Myocyte (in vitro differentiated cells): ENCODE measurements around the gene RBPJ. TPM values are rescaled to one million over a fixed set of nuclear protein-coding genes. Genes with fewer than 3 reads are reported as not detected.

ENCODE experiments used
- DNase-seq: peaks from one replicate; pipeline ENCODE4 v3.0.0-alpha.2; 2012; ENCODE audit warnings: low read depth
- total RNA-seq: library from RNA; depleted of rRNA; stranded (reverse); fragments of >200 nt; gene quantifications from 2 replicates; pipeline ENCODE4 v1.2.3, GENCODE V29; 2014

RBPJ gene
- total RNA-seq, 1 donor from 2014 or later, result 95.2 TPM

DNA sequence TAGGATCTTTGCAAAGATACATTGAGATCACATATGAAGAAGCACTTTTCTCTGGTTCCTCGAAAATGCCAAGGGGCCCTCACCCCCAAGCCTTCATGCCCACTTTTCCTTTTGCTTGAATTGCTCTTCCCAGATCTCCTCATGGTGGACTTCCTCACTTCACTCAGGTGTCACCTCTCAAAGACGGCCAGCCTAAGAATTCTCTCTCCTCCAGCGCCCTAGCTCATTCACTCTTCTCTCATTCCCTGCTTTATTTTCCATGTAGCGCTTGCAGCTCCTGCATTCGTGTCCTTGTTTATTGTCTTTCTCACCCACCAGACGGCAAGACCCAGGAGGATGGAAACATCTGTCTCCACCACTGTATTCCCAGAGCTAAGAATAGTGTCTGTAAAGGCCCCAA lies 136.6 kb downstream of the RBPJ start:
- DNase-seq, result no peak

GRCh38 chr4:26458157-26458561 lies 137.3 kb downstream of the RBPJ start:
- DNase-seq, result peak; percentile 29

DNA sequence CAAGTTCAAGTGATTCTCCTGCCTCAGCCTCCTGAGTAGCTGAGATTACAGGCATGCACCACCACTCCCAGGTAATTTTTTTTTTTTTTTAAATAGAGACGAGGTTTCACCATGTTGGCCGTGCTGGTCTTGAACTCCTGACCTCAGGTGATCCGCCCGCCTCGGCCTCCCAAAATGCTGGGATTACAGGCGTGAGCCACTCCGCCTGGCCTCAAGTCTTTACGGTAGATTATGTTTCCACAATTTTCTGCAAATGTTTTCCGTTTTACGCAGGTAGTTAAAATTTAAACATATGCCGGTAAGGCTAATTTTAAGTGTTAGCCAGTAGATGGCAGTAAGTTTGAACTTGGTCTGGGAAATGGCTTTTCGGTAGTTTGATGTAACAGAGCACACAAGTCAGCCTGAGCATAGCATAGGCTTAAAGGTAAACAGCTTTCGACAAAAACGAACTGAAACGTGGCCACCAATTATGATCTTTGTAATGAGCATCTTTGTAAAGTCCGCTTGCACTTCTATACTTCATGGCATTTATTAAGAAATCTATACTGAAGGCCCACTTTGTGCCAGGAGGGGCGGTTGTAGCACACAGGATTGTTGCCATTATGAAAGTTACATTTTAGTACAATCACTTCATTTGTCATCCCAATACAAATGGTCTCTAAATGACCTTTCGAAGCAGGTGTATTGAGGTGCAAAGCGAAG lies 138.4 kb downstream of the RBPJ start:
- peak; percentile 59 for DNase-seq

DNA sequence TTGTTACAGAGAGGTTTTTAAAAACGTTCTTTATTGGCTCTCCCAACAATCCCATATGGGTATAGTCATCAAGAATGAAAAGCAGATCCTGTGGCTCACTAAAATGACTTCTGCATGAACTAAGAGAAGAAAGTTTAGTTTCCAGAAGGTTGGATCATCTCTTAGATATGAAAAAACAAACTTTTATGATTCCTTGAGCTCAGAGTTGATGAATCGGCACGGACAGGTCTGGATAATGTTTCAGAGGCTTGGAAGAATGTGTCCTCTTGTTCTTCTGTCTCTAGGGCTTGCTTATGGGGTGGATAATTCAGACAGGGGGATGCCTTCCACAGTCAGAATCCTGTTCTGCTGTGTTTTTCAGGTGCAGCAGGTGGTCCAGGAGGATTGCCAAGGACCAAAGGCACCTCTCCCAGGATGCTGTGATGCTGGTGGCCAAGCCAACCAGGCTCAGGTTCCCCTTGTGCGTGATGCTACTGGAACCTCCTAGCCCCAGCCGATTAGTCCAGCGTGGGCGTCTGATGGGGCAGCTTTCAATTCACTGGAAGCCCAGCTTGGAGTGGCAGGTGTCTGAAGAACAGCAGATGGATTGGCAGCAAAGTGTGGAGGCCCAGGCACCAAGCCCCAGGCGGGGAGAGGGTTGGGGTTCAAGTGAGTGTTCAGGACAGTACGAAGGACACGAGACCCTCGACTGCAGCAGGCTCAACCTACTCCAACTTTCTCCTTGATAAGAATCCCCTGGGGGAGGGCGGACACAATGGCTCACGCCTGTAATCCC lies 139.1 kb downstream of the RBPJ start:
- no peak for DNase-seq

DNA sequence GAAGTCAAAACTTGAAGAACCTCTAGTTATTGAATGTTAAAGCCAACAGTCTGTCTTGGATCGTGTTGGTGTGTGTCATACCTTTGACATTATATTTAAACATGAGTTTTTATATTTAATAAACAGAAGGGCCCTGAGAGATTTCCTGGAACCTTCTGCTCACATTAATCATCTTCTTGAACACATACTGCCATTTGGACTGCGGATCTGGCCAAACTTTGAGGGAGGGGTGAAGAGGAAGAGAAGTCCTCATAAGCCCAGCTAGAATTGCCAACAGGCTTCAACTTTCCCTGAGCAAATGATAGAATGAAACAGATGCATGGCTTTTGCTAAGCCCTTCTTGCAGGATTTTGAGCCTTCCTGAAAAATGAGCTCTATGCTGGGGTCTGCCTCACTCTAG lies 142.1 kb downstream of the RBPJ start:
- peak; percentile 76 for DNase-seq

- DNase-seq, result no peak
Observed at GRCh38 chr4:26463386-26463785, 142.6 kb downstream of the RBPJ start.

- DNase-seq, result no peak
Observed at GRCh38 chr4:26464420-26465095, 143.7 kb downstream of the RBPJ start.

DNA sequence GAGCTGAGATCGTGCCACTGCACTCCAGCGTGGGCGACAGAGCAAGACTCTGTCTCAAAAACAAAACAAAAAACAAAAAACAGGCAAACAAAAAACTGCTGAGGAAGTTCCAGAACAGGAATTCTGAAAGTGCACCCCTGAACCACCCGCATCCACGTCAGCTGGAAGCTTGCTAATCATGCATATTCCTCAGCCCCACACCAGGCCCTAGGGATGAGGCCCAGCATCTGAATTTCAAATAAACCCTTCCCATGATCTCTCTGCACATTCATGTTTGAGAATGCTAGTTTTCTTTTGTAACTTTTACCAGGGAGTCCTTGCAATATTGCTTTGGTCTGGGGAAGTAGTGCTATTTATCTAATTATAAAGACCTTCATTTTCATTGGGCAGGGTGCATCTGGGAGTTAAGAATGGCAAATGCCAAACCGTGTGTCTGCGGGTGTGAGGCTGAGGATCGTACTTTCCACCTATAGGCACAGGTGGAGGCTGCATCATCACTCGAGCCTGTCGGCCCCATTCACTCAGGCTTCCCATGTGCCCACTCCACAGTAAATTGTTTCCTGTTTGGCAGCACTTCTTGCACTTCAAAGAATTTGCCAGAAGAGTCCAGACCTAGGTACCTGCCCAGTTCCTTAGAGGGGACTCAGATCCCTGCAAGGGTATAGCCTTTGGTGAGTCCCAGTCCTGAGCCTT lies 145.9 kb downstream of the RBPJ start:
- DNase-seq, result no peak

DNA sequence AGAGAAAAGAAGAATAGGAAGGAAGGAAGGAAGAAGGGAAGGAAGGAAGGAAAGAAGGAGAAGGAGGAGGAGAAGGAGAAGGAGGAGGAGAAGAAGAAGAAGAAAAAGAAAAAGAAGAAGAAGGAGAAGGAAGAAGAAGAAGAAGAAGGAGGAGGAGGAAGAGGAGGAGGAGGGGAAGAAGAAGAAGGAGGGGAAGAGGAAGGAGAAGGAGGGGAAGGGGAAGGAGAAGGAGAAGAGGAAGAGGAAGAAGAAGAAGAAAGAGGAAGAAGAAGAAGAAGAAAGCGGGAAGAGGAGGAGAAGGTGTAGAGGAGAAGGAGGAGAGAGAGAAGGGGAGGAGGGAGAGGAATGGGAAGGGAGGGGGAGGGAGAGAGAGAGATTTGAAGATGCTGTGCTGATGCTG lies 146.9 kb downstream of the RBPJ start:
- DNase-seq, result no peak

DNA sequence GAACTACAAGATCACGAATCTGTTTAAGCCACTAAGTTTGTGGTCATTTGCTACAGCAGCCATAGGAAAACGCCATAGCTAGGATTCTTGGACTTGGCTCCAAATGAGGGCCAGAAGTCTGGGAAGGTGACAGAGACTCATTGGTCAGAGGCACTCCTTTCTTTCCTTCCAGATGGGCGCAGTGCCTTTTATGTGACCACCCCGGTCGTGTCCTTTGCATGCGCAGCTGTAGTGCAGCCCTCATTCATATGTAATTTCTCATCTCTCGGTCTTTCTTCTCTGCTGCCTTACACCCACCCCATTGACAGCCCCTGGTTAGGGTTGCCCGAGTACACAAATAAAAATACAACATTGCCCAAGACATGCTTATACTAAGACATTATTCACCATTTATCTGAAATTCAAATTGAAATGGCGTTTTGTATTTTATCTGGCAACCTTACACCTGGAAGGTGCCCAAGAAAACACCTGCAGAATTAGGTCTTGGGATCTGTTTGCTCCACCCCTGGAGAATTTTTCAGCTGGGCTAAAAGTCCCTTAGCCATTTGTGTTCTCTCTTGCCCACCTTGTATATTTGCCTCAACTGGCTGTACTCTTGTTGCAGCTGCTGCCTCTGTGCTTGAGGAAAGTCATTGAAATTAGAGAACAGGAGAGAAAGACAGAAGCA lies 147.6 kb downstream of the RBPJ start:
- DNase-seq, result no peak

GRCh38 chr4:26468977-26469376 lies 148.2 kb downstream of the RBPJ start:
- DNase-seq, result peak; percentile 27

DNA sequence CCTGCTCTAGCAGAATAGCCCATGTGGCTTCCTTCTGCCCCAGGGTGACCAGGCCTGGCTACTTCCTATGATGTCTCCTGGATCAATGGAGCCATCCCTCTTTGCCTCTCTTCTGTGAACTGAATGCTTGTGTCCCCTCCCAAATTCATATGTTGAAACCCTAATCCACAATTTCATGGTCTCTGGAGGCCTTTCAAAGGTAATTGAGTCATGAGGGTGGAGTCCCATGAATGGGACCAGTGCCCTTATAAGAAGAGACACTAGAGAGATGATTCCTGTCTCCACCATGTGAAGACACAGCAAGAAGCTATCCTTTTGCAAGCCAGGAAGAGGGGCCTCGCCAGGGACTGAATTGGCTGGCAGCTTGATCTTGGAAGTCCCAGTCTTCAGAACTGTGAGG lies 151.1 kb downstream of the RBPJ start:
- no peak for DNase-seq

DNA sequence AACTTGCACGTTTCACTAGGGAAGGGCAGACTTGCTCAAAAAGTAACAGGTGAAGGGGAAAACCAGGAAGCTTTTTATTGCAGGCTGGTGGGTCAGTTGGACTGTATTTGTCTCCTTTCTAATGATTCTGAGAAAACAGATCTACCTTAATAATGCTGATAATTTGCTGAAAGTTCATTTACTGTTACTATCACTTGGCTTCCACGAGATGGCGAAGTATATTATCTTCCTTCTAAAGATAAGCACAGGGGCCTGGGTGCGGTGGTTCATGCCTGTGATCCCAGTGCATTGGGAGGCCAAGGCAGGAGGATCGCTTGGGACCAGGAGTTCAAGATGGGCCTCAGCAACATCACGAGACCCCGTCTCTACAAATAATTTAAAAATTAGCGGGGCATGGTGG lies 153.1 kb downstream of the RBPJ start:
- DNase-seq, result no peak

GRCh38 chr4:26474551-26474950 lies 153.7 kb downstream of the RBPJ start:
- DNase-seq, result peak; percentile 51

- no peak for DNase-seq
Observed at GRCh38 chr4:26475716-26476115, 154.9 kb downstream of the RBPJ start.

GRCh38 chr4:26476545-26476944 lies 155.7 kb downstream of the RBPJ start:
- peak; percentile 86 for DNase-seq

DNA sequence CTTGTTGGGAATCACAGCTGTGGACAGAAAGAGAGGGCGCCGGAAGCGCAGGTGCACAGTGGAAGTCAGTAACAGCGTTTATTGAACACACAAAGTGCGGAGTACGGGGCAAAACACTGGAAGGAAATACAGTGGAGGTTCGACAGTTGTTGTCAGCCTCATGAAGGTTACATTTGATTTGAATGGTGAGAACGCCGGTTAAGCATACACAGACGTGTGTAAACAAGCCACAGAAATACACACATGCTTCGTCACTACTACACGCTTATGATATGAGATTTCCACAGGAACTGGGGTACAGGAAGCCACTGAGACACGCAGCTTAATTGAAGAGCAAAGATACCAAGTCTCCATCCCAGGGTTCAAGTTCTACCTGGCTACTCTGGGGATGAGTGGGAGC lies 157.5 kb downstream of the RBPJ start:
- DNase-seq, result no peak

DNA sequence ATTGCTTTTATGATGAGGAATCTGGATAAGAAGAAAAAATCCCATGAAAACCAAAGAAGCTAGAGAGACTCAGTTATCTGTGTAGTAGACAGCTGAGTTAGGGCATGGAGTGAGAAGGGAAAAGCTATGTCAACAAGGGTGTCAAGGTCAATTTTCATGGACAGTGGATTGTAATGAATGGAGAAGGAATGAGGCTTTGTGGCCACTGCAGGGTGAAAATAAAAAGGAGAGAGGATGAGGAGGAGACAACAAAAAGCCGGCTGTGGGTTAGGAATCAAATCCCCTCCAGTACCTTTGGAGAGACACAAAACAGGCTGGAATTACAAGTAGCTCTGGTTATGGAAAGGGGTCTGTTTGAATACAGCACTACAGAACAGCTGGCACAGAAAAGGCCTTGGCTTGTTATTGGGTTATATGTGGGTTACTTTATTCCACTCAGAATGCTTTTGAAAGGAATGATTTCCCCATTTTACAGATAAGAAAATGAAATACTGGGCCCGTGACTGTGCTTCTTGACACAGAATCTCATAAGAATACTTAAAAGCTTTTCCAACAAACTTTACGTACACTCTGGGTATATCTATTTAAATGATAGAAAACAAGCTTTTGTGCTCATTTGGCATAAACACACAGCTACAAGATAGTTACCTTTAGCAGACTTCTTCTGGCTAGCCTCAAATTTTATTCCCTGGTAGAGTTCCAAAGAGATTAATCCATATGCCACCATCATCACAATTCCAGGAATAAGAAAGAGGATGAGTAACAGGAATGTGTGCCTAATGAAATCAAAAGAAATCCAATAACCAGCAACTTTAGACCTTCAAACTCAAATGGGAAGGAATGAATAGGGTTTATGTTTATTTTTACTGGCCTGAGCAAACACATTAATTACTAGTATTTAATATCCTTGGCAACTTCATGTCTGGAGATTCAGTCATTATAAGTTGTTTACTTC lies 162.0 kb downstream of the RBPJ start:
- peak; percentile 58 for DNase-seq

DNA sequence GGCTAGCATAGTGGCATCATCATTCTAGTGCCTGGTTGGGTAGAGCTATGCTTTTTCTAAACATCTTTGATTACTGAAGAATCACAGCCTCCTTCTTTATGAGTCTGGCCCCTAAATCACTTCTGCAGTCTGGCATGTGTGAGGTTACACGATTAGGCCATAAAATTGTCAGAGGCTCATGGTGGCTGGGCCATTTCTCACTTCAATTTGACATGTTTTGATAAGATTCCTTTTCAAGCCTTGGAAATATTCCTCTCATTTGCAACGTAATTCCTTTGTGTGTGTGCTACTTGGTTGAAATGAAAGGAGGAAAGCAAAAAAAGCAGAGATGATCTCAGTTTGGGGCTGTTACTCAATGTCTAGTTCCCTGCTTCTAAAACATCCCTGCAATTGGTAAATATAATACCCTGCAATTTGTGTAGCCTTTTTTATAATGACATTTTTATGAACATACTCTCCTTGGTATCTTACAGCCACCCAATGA lies 163.3 kb downstream of the RBPJ start:
- no peak for DNase-seq

DNA sequence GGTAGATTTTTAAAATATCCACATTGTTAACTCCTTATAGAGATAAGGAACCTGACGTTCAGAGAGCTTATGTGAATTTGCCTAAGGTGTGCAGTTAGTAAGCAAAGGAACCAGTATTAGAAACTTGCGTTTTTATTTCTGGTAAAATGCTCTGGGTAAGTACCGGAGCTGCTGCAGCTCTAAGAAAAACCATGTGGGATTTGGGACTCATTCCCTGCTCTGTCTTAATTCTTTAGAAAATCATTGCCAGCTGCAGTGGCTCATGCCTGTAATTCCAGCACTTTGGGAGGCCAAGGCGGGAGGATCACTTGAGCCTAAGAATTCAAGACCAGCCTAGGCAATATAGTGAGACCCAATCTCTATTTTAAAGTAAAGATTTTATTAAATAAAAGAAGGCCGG lies 163.7 kb downstream of the RBPJ start:
- no peak for DNase-seq
